IPS-11a (cell line): ENCODE measurements around the gene BAIAP2.
"Not testable (repeated sequence)": the region's sequence is repeated elsewhere in the genome, so short reads cannot be mapped to it uniquely, and the experiment has no call there.

Experiments
- H3K4me3 ChIP-seq: one replicate; pipeline ENCODE4 v1.5.1; 2013; ENCODE audit warnings: low read depth, low read length, control low read depth

The BAIAP2 gene

GRCh38 chr17:81135505-81136278, 100.7 kb downstream of the BAIAP2 start:
- H3K4me3 ChIP-seq: no peak overlapping the region

GRCh38 chr17:81136366-81136765, 101.4 kb downstream of the BAIAP2 start:
- H3K4me3 ChIP-seq: no peak overlapping the region

GRCh38 chr17:81137248-81137647, 102.3 kb downstream of the BAIAP2 start:
- no peak overlapping the region for H3K4me3 ChIP-seq

GRCh38 chr17:81138083-81138482, 103.1 kb downstream of the BAIAP2 start:
- H3K4me3 ChIP-seq: no peak overlapping the region

- H3K4me3 ChIP-seq: no peak overlapping the region
These were observed 103.5 kb downstream of the BAIAP2 start for GRCh38 chr17:81138500-81138899.

GRCh38 chr17:81139428-81139827, 104.5 kb downstream of the BAIAP2 start:
- H3K4me3 ChIP-seq: no peak overlapping the region

- no peak overlapping the region for H3K4me3 ChIP-seq
These were observed 105.1 kb downstream of the BAIAP2 start for GRCh38 chr17:81140018-81140417.

- H3K4me3 ChIP-seq: no peak overlapping the region
These were observed 105.7 kb downstream of the BAIAP2 start for GRCh38 chr17:81140695-81141094.

GRCh38 chr17:81142301-81143199, 107.6 kb downstream of the BAIAP2 start:
- no peak overlapping the region for H3K4me3 ChIP-seq

- H3K4me3 ChIP-seq: no peak overlapping the region
These were observed 108.2 kb downstream of the BAIAP2 start for GRCh38 chr17:81143200-81143527.

- H3K4me3 ChIP-seq: no peak overlapping the region
These were observed 108.9 kb downstream of the BAIAP2 start for GRCh38 chr17:81143717-81144422.

GRCh38 chr17:81144423-81144781, 109.5 kb downstream of the BAIAP2 start:
- H3K4me3 ChIP-seq: no peak overlapping the region

GRCh38 chr17:81146208-81146607, 111.3 kb downstream of the BAIAP2 start:
- H3K4me3 ChIP-seq: not testable (repeated sequence)

- H3K4me3 ChIP-seq: no peak overlapping the region
These were observed 112.8 kb downstream of the BAIAP2 start for GRCh38 chr17:81147701-81148100.

- no peak overlapping the region for H3K4me3 ChIP-seq
These were observed 113.6 kb downstream of the BAIAP2 start for GRCh38 chr17:81148571-81148970.

- no peak overlapping the region for H3K4me3 ChIP-seq
These were observed 114.1 kb downstream of the BAIAP2 start for GRCh38 chr17:81148986-81149533.

- no peak overlapping the region for H3K4me3 ChIP-seq
These were observed 115.6 kb downstream of the BAIAP2 start for GRCh38 chr17:81150377-81151077.

- no peak overlapping the region for H3K4me3 ChIP-seq
These were observed 116.3 kb downstream of the BAIAP2 start for GRCh38 chr17:81151278-81151677.

GRCh38 chr17:81152288-81152828, 117.4 kb downstream of the BAIAP2 start:
- H3K4me3 ChIP-seq: no peak overlapping the region

GRCh38 chr17:81153340-81153803, 118.4 kb downstream of the BAIAP2 start:
- H3K4me3 ChIP-seq: no peak overlapping the region
